ENCODE measurements around the gene TLCD3B.

The TLCD3B gene, protein sequence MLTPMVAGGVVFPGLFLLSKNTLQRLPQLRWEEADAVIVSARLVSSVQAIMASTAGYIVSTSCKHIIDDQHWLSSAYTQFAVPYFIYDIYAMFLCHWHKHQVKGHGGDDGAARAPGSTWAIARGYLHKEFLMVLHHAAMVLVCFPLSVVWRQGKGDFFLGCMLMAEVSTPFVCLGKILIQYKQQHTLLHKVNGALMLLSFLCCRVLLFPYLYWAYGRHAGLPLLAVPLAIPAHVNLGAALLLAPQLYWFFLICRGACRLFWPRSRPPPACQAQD

GRCh38 chr16:30030841-30031413 is at the start of gene TLCD3B:
Gene TLCD3B, minus strand, starts transcription at chr16:30031271. Its CDS starts 744 bp downstream, at chr16:30030527.
- DNase-seq (ENCODE audit: low spot score): no peak

DNA sequence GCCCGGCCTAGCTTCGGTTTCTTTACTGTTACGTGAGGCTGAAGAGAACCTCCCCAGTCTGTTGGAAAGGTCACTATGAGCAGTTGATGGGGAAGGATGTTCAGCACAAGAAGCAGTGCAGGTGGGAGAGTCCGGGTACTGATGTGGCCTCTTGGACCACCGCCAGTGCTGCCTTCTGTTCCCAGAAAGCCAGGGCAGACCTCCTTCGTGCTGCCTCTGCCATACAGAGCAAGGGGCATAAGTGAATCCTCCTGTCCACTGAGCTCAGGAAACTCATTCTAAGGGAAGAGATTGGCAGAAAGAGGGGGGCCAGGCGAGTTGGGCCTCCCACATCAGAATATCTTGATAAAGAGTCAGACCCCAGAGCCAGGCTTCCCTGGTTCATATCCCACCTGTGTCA is 48.4 kb upstream of the TLCD3B start:
- no peak for DNase-seq (ENCODE audit: low spot score)

DNA sequence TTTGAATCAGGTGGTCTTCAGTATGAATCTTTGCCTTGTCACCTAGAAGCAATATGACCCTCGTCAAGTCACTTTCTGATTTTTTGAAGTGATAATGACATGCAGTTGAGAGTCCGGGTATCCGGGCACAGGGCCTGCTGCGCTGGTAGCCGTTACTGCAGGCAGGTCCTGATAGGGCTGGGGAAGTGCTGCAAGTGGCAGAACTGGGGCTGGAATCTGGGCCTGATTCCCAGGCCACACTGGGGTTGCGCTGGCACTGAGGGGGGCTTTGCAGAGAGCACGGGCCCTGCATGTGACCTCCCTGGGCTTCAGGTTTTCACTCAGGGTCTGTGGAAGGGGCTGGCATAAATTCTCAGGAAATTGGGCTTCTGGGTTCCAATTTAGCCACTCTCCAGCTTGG is 47.7 kb upstream of the TLCD3B start:
- DNase-seq (ENCODE audit: low spot score): no peak

- DNase-seq (ENCODE audit: low spot score): peak; percentile 62
Measured at GRCh38 chr16:30077656-30078055, 46.6 kb upstream of the TLCD3B start.

GRCh38 chr16:30076276-30076791 is 45.3 kb upstream of the TLCD3B start:
- DNase-seq (ENCODE audit: low spot score): no peak

DNA sequence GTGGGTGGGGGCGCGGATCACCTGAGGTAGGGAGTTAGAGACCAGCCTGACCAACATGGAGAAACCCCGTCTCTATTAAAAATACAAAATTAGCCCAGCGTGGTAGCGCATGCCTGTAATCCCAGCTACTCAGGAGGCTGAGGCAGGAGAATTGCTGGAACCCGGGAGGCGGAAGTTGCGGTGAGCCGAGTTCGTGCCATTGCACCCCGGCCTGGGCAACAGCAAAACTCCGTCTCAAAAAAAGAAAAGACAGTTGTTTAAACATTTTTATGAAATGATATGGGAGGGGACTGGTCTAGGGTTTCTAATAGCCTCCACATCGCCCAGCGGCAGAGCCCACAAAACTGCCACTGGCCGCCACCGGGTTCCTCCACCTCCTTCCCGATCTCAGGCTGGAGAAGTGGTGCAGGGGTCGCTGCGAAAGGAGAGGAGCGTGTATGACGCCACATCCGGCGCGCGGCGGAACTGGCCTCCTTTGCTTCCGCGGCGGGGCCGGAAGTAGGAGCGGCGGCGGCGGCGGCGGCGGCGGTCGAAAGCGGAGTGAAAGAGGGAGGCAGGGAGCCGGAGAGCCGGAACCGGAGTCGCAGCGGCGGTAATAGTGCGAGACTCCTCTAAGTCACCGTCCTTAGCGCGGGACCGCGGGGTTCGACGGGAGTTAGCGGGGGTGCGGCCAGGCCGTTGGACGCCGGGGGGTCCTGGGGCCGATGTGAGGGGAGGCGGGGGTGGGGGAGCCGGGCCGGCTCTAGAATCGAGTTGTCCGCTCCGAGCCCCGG is 44.6 kb upstream of the TLCD3B start, which contains the start of gene PPP4C:
PPP4C (plus strand) TSS at position 492 of the 773 bp plus-strand sequence. CDS start 384 bp downstream, outside the sequence.
- DNase-seq (ENCODE audit: low spot score): peak; percentile 92

GRCh38 chr16:30070490-30070889 is 39.4 kb upstream of the TLCD3B start:
- DNase-seq (ENCODE audit: low spot score): no peak

GRCh38 chr16:30069611-30070462 is 38.8 kb upstream of the TLCD3B start:
- DNase-seq (ENCODE audit: low spot score): no peak

DNA sequence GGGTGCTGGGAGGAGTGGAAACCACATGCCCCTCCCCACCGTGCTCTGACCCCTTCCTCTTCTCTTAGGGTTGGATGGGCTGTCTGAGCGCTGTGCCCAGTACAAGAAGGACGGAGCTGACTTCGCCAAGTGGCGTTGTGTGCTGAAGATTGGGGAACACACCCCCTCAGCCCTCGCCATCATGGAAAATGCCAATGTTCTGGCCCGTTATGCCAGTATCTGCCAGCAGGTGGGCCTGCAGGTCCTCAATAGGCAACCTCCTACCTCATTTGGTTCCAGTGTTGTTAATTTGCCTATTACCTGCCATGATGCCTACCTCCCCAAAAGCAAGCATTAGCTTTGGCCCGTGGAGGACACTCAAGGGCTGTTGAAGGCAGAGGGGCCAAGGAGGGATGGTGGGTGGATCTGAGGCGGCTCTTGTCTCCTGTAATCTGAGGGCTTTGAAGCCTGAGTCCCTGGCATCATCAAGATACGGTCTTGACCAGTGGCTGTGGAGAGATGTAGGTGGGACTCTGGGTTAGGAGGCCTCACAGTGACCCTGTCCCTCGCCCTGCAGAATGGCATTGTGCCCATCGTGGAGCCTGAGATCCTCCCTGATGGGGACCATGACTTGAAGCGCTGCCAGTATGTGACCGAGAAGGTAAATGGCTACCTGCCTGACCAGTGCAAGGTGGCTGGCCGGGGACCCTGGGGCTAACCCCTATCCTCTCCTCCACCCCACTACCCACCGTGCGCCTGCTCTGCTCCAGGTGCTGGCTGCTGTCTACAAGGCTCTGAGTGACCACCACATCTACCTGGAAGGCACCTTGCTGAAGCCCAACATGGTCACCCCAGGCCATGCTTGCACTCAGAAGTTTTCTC is 37.9 kb upstream of the TLCD3B start:
- no peak for DNase-seq (ENCODE audit: low spot score)

- no peak for DNase-seq (ENCODE audit: low spot score)
Measured at GRCh38 chr16:30068333-30068732, 37.3 kb upstream of the TLCD3B start.

DNA sequence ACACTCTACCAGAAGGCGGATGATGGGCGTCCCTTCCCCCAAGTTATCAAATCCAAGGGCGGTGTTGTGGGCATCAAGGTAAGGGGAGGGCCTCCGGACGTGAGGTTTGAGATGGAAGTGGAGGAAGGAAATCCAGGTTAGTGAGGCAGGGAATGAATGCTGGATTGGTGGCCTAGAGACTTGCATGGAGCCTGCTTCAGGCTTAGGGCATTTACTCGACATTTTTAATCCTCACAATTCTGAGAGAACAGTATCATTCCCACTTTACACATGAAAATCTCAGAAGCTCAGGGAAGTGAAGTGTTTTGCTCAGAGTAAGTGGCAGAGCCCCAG is 36.5 kb upstream of the TLCD3B start:
- DNase-seq (ENCODE audit: low spot score): no peak

- DNase-seq (ENCODE audit: low spot score): peak; percentile 23
Measured at GRCh38 chr16:30066761-30067583, 35.9 kb upstream of the TLCD3B start.

GRCh38 chr16:30065943-30066760 is 35.1 kb upstream of the TLCD3B start:
- DNase-seq (ENCODE audit: low spot score): no peak

DNA sequence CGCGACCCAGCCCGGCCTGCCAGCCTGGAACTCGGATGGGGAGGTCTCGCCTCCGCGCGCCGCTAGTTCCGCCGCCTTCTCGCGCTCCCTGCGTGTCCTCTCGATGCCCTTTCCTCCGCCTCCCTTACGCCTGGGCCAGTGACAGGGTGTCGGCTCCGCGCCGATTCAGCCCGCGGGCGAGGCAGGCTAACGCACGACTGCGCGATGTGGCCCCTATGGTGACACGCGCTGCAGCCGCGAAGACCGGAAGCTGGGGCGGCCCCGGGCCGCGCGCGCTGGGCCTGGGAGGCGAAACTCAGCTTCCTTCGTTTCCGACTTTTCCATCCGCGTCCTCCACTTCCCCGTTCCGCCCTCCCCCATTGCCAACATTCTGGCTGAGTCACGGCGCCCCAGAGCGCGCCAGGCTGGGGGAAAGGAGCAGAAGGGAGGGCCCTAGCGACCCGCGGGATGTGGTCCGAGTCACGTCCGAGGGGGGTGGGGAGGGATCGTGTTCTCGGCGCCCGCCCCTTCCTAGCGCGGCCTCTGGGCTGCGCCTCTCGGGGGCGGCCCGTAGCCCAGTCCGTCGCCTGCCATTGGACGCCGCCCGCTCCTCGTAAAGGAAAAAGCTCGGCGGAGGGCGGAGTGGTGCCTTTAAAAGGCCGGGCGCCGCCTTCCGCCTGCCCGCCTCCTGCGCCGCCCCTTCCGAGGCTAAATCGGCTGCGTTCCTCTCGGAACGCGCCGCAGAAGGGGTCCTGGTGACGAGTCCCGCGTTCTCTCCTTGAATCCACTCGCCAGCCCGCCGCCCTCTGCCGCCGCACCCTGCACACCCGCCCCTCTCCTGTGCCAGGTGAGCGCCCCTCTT is 34.3 kb upstream of the TLCD3B start, which contains the start of gene ALDOA:
ALDOA (plus strand) TSS at position 659 of the 841 bp plus-strand sequence. CDS start 1,138 bp downstream, outside the sequence.
- DNase-seq (ENCODE audit: low spot score): peak; percentile 99

- DNase-seq (ENCODE audit: low spot score): no peak
Measured at GRCh38 chr16:30064729-30065101, 33.6 kb upstream of the TLCD3B start.

DNA sequence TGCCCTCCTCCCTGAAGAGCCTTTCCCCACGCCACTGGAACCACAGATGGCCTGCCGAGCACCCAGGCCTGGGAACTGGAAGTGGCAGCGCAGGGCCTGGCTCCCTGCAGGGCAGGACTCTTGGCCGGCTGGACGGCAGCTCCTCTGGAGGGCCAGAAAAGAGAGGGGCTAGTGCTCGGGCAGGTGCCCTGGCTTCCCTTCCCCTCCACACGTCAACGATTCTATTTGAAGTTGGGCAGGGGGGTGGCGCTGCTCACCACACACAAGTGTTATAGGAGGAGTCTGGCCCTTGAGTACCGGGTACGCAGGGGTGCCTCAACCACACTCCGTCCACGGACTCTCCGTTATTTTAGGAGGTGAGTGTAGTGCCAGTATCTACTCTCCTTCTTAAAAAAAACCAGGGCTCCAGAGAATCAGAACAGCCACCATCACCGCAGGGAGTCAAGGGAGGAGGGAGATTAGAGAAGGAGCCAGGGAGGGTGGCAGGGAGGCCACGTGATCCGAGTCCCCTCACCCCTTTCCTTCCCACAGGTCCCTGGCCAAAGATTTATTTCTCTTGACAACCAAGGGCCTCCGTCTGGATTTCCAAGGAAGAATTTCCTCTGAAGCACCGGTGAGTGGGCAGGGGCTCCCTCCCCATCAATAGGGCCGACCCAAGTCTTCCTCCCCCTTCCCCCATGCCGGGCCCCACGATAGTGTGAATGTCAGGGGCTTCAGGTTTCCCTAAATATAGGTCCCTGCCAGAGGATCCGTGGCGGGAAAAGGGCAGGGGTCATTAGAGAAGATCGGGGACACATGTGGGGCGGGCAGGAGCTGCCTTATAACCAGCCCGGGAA is 33.0 kb upstream of the TLCD3B start:
- peak; percentile 71 for DNase-seq (ENCODE audit: low spot score)

DNA sequence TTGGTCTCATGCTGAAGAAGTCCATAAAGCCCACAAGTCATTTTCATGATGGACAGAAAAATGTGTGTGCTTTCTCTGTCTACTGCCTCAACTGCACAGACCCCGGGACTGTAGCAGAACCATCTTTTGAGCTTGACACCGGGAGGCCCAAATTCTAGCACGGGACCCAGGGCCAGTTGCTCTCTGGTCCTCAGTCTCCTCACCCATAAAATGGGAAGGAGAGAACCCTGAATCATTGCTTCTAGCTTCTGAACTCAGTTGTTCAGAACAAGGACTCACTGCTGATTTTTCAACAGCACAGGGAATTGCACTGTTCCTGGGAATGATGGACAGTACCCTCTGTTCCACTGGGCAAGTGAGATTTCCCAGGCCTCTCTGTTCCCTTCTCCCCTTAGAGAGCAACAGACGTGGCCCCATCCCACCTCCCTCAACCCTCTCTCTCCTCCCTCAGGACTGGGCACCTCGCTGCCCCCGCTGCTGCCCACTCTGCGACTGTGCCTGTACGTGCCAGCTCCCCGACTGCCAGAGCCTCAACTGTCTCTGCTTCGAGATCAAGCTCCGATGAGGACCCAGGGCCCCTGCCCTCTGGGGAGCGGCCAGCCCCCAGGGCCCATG is 32.3 kb upstream of the TLCD3B start:
- DNase-seq (ENCODE audit: low spot score): no peak

Data from kidney tubule cell (primary cell).